ENCODE measurements around the gene SIRT4. TPM values are rescaled to one million over a fixed set of nuclear protein-coding genes. Genes with fewer than 3 reads are reported as not detected.

The SIRT4 gene
- total RNA-seq, 1 donor from 2014 or later, result 2.7 TPM

DNA sequence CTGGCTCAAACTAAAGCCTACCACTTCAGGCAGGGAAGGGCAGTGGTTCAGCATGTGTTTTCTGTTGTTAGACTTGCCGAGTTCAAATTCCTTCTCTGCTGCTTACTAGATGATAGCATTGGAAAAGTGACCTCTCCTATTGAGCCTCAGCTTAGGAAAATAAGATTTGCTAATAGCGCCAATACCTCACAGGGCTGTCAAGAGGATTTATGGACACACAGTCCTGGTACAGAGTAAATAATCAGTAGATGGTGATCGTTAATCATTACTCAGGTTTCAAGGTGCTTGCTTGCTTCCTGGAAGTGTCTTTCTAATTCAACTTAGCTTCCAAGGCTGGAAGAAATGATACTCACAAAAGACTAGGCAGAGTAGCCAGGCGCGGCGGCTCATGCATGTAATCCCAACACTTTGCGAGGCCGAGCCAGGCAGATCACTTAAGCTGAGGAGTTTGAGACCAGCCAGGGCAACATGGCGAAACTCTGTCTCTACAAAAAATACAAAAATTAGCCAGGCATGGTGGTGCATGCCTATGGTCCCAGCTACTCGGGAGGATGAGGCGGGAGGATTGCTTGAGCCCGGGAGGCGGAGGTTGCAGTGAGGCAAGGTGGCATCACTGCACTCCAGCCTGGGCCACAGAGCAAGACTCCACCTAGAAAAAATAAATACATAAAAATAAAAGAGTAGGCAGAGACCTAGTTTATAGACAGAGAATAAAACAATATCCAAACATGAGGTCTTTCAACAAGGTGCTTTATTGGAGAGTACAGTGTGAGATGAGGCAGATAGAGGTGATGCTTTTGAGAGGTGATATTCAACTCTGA is 19.5 kb downstream of the SIRT4 start:
- Mint-ChIP-seq H3K4me3 (ENCODE audit: unreplicated experiment) (no peak overlapping the region), H3K9me3 (ENCODE audit: unreplicated experiment) (no peaks in the 10 kb centered on the region), H3K27me3 (ENCODE audit: low read depth, unreplicated experiment) (peaks cover 3% of the 10 kb centered on the region), H3K4me1 (ENCODE audit: low read depth, unreplicated experiment) (peaks cover 3% of the 10 kb centered on the region), H3K36me3 (ENCODE audit: low read depth, unreplicated experiment) (no peaks in the 10 kb centered on the region), H3K27ac (ENCODE audit: unreplicated experiment) (no peak overlapping the region)
- H3K27me3 ChIP-seq (ENCODE audit: insufficient read depth, low read length), result peaks cover 2% of the 10 kb centered on the region
- no peak for TF ChIP-seq EZH2 (IDR thresholded peaks at IDR 0.05; ENCODE audit: insufficient read depth, low read length)
- TF ChIP-seq, protein P1, sequence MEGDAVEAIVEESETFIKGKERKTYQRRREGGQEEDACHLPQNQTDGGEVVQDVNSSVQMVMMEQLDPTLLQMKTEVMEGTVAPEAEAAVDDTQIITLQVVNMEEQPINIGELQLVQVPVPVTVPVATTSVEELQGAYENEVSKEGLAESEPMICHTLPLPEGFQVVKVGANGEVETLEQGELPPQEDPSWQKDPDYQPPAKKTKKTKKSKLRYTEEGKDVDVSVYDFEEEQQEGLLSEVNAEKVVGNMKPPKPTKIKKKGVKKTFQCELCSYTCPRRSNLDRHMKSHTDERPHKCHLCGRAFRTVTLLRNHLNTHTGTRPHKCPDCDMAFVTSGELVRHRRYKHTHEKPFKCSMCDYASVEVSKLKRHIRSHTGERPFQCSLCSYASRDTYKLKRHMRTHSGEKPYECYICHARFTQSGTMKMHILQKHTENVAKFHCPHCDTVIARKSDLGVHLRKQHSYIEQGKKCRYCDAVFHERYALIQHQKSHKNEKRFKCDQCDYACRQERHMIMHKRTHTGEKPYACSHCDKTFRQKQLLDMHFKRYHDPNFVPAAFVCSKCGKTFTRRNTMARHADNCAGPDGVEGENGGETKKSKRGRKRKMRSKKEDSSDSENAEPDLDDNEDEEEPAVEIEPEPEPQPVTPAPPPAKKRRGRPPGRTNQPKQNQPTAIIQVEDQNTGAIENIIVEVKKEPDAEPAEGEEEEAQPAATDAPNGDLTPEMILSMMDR (IDR thresholded peaks at IDR 0.05; ENCODE audit: insufficient read depth, low read depth, low read length), result no peak
- no peak overlapping the region for H3K4me3 ChIP-seq (ENCODE audit: insufficient read depth, low read depth, low read length)
- H3K4me2 ChIP-seq (ENCODE audit: low read length), result no peak overlapping the region
- no peak for DNase-seq (ENCODE audit: low read depth)
- H3K4me1 ChIP-seq (ENCODE audit: insufficient read depth, low read length), result peaks cover 8% of the 10 kb centered on the region
- FAIRE-seq, result no peak
- no peaks in the 10 kb centered on the region for H3K79me2 ChIP-seq (ENCODE audit: insufficient read depth, low read length)
- H3K36me3 ChIP-seq (ENCODE audit: insufficient read depth, low read length), result no peaks in the 10 kb centered on the region
- no peak overlapping the region for H3K9ac ChIP-seq (ENCODE audit: low read length)
- H4K20me1 ChIP-seq (ENCODE audit: insufficient read depth, low read length), result no peaks in the 10 kb centered on the region
- no peaks in the 10 kb centered on the region for H3K9me3 ChIP-seq (ENCODE audit: insufficient read depth, low read depth, low read length)
- no peak overlapping the region for H3K27ac ChIP-seq (ENCODE audit: low read depth, low read length)
- H2AFZ ChIP-seq (ENCODE audit: low read depth, low read length), result no peak overlapping the region

GRCh38 chr12:120323772-120324171 is 21.7 kb downstream of the SIRT4 start:
- Histone ChIP-seq H3K9me3 (ENCODE audit: insufficient read depth, low read depth, low read length) (no peaks in the 10 kb centered on the region), H3K27ac (ENCODE audit: low read depth, low read length) (no peak overlapping the region), H4K20me1 (ENCODE audit: insufficient read depth, low read length) (no peaks in the 10 kb centered on the region), H3K79me2 (ENCODE audit: insufficient read depth, low read length) (no peaks in the 10 kb centered on the region), H3K4me1 (ENCODE audit: insufficient read depth, low read length) (peaks cover 4% of the 10 kb centered on the region), H3K9ac (ENCODE audit: low read length) (no peak overlapping the region), H3K27me3 (ENCODE audit: insufficient read depth, low read length) (peaks cover 2% of the 10 kb centered on the region), H2AFZ (ENCODE audit: low read depth, low read length) (no peak overlapping the region), H3K4me3 (ENCODE audit: insufficient read depth, low read depth, low read length) (no peak overlapping the region), H3K4me2 (ENCODE audit: low read length) (no peak overlapping the region), H3K36me3 (ENCODE audit: insufficient read depth, low read length) (no peaks in the 10 kb centered on the region)
- no peak overlapping the region for H3K4me3 Mint-ChIP-seq (ENCODE audit: unreplicated experiment)
- H3K27ac Mint-ChIP-seq (ENCODE audit: unreplicated experiment), result no peak overlapping the region
- FAIRE-seq (no peak), DNase-seq (ENCODE audit: low read depth) (no peak)
- H3K4me1 Mint-ChIP-seq (ENCODE audit: low read depth, unreplicated experiment), result no peaks in the 10 kb centered on the region
- peaks cover 8% of the 10 kb centered on the region for H3K27me3 Mint-ChIP-seq (ENCODE audit: low read depth, unreplicated experiment)
- H3K36me3 Mint-ChIP-seq (ENCODE audit: low read depth, unreplicated experiment), result no peaks in the 10 kb centered on the region
- TF ChIP-seq EZH2 (IDR thresholded peaks at IDR 0.05; ENCODE audit: insufficient read depth, low read length), result no peak
- TF ChIP-seq, protein P1 (IDR thresholded peaks at IDR 0.05; ENCODE audit: insufficient read depth, low read depth, low read length), result no peak
- H3K9me3 Mint-ChIP-seq (ENCODE audit: unreplicated experiment), result no peaks in the 10 kb centered on the region

- Mint-ChIP-seq H3K27ac (ENCODE audit: unreplicated experiment) (no peak overlapping the region), H3K4me3 (ENCODE audit: unreplicated experiment) (no peak overlapping the region), H3K4me1 (ENCODE audit: low read depth, unreplicated experiment) (no peaks in the 10 kb centered on the region), H3K9me3 (ENCODE audit: unreplicated experiment) (no peaks in the 10 kb centered on the region), H3K27me3 (ENCODE audit: low read depth, unreplicated experiment) (peaks cover 8% of the 10 kb centered on the region), H3K36me3 (ENCODE audit: low read depth, unreplicated experiment) (no peaks in the 10 kb centered on the region)
- FAIRE-seq, result no peak
- Histone ChIP-seq H3K9ac (ENCODE audit: low read length) (peak overlapping the region; percentile 72), H3K4me1 (ENCODE audit: insufficient read depth, low read length) (peaks cover 4% of the 10 kb centered on the region), H3K27ac (ENCODE audit: low read depth, low read length) (no peak overlapping the region), H2AFZ (ENCODE audit: low read depth, low read length) (no peak overlapping the region), H4K20me1 (ENCODE audit: insufficient read depth, low read length) (no peaks in the 10 kb centered on the region), H3K4me3 (ENCODE audit: insufficient read depth, low read depth, low read length) (no peak overlapping the region), H3K36me3 (ENCODE audit: insufficient read depth, low read length) (no peaks in the 10 kb centered on the region), H3K27me3 (ENCODE audit: insufficient read depth, low read length) (peaks cover 2% of the 10 kb centered on the region), H3K9me3 (ENCODE audit: insufficient read depth, low read depth, low read length) (no peaks in the 10 kb centered on the region), H3K79me2 (ENCODE audit: insufficient read depth, low read length) (no peaks in the 10 kb centered on the region), H3K4me2 (ENCODE audit: low read length) (peak overlapping the region; percentile 94)
- DNase-seq (ENCODE audit: low read depth), result no peak
- TF ChIP-seq, protein P1 (IDR thresholded peaks at IDR 0.05; ENCODE audit: insufficient read depth, low read depth, low read length), result no peak
- TF ChIP-seq EZH2 (IDR thresholded peaks at IDR 0.05; ENCODE audit: insufficient read depth, low read length), result no peak
Measured at GRCh38 chr12:120324841-120325417, 22.8 kb downstream of the SIRT4 start.
